HG02763 (cell line): Measurements from ENCODE around the gene TMEM120B.
"Not testable (repeated sequence)": the region's sequence is repeated elsewhere in the genome, so short reads cannot be mapped to it uniquely, and the experiment has no call there.

Experiments used
- ATAC-seq: cut with Tn5 transposase; IDR thresholded peaks from one replicate; pipeline ENCODE4 v1.9.1; 2021; ENCODE audit warnings: mild to moderate bottlenecking, moderate library complexity; ENCODE audit not compliant: unreplicated experiment

Gene TMEM120B

DNA sequence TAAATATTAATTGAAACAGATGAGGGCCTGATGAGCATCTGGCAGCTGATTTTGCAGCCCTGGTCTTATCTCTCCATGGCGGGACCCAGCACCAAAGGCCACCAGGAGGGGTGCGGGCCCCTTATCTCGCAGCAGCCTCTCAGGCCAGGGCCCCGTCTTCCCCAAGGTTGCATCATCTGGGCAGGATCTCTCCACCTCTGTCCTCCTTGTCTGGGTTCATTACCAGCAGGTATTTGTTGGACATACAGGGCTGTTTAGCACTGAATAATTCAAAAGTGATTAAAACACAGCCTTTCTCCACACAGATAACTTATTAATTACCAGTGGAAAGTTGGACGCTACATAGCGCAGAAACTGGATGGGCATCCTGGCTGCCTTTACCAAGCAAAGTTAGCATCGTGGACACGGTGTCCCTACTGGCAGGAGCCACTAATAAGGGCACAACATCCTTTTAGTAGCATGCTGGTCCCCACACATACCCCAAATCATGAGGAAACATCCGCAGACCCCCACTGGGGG lies 25.8 kb downstream of the TMEM120B start:
- no peak for ATAC-seq

DNA sequence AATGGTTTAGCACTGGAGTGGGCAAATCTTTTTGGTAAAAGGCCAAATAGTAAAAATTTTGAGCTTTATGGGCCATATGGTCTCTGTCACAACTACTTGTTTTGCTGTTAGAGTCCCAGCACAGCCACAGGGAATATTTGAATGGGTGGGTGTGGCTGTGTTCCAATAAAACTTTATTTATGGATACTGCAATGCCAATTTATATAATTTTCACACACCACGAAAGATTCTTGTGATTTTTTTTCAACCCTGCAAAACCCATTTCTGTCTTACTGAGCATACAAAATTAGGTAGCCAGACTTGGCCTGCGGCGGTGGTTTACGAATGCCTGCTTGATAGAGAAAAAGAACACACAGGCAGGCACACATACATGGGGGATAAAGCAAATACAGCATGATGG lies 28.3 kb downstream of the TMEM120B start:
- no peak for ATAC-seq

DNA sequence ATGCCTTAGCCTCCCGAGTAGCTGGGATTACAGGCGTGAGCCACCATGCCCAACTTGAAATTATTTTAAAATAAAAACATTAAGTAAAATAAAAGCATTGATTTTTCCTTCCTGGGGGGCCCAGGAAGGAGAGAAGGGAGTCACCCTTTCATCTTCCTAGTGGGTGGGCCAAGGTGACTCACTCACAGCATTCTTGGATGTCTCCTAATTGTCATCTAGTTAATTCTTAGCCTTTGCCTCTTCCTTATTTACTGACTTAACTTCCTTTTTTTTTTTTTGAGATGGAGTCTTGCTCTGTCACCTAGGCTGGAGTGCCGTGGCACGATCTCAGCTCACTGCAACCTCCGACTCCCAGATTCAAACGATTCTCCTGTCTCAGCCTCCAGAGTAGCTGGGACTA lies 29.2 kb downstream of the TMEM120B start:
- no peak for ATAC-seq

DNA sequence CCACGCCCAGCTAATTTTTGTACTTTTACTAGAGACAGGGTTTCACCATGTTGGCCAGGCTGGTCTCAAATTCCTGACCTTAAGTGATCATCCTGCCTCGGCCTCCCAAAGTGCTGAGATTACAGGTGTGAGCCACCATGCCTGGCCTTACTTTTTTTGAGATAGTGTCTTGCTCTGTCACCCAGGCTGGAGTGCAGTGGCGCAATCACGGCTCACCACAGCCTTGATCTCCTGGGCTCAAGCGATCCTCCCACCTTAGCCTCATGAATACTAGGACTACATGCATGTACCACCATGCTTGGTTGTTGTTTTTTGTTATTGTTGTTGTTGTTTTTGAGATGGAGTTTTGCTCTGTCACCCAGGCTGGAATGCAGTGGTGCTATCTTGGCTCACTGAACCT lies 33.0 kb downstream of the TMEM120B start:
- not testable (repeated sequence) for ATAC-seq

DNA sequence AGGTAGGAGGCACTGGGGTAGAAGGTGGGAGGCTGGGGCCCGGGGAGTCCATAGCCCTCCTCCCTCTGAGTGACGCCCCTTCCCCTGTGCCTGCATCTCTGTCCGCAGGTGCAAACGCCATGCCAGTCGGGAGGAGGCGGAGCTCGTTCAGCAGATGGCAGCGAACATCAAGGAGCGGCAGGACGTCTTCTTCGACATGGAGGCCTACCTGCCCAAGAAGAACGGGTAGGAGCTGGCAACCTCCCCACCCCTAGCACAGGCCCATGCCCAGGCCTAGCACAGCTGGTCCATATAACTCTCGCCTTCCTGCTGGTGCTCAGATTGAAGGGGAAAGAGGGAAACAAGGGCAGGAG lies 35.6 kb downstream of the TMEM120B start:
- no peak for ATAC-seq

DNA sequence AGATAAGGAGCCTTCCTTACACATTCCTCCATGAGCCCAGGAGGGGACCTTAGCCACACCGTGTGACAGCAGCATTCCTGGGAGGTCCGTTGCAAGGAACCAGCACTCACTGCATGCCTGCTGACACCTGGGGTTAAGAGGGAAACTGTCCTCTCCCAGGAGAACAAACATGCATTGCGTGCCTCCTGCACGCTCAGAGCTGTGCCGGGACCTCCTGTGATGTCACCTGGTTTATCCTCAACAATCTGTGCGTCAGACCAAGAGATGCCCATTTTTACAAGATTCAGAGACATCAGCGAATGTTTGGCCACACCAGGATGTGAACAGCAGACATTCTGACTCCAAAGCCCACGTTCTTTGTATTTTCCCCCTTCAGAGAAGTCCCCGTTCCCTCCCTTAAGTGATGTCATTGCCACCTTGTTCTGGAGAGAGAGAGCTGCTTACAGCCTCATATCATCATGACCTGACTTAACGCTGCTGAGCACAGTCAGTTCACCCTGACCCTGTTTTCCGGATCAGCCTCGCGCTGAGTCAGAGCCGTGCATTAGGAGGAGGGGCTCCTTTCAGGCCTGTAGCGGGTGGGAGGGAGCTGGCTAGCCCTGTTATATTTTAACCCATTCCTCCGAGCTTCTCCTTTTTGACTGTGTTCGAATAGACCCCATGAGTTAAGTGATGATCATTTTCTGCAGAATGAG lies 36.2 kb downstream of the TMEM120B start:
- no peak for ATAC-seq

DNA sequence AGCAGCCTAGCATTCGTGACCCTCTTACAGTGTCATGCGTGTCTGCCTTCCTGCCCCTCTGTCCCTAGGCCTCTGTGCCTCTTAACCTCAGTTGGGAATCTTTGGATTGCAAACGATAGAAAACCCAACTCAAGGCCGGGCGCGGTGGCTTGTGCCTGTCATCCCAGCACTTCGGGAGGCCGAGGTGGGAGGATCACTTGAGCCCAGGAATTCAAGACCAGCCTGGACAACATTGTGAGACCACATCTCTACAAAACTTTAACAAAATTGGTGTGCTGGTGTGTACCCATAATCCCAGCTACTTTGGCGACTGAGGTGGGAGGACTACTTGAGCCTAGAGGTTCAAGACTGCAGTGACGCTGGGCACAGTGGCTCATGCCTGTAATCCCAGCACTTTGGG lies 36.7 kb downstream of the TMEM120B start:
- ATAC-seq, result no peak

DNA sequence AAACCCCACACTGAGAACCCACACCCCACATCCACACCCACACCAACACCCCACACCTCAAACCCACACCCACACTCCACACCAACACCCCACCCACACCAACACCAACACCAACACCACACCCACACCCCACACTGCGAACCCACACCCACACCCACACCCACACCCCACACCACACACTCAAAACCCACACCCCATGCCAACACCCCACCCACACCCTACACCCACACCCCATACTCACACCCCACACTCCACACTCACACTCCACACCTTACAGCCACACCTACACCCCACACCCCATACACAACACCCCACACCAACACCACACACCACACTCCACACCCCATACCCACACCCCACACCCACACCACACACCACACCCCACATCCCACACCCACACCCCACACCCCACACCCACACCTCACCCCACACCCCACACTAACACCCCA lies 38.0 kb downstream of the TMEM120B start:
- no peak for ATAC-seq

DNA sequence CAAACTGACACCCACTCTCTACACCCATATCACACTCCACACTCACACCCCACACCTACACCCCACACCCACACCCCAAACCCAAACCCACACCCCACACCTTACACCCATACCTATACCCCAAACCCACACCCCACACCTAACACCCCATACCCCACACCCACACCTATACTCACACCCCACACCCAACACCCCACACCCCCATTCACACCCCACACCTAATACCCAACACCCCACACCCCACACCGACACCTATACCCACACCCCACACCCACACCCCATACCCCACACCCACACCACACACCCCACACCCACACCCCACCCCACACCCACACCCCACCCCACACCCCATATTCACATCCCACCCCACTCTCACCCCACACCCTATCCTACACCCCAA lies 38.5 kb downstream of the TMEM120B start:
- ATAC-seq, result no peak

DNA sequence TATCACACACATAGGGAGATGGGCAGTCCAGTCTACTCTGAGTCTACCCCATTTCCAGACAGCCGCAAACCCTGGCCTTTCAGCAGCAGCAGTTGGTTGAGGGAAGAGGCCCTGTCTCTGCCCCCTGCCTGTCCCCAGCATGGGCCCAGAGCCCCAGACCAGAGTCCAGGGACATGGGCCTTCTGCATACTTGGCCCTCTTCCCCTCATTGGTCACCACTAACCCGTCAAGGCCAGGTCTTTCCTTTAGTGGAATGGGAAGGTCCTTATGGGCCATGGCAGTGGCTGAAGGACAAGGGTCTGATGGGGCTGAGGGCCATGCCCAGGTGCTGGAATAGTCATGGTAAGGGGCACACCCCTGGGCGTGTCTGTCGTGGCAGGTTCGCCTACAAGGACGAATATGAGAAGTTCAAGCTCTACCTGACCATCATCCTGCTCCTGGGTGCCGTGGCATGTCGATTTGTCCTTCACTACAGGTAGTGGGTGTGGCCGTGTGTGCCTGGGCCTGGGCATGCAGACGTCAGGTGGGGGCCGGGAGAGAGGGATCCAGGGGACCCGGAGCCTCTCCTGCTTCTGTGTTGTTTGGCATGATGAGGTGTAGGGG lies 39.3 kb downstream of the TMEM120B start:
- ATAC-seq, result no peak

DNA sequence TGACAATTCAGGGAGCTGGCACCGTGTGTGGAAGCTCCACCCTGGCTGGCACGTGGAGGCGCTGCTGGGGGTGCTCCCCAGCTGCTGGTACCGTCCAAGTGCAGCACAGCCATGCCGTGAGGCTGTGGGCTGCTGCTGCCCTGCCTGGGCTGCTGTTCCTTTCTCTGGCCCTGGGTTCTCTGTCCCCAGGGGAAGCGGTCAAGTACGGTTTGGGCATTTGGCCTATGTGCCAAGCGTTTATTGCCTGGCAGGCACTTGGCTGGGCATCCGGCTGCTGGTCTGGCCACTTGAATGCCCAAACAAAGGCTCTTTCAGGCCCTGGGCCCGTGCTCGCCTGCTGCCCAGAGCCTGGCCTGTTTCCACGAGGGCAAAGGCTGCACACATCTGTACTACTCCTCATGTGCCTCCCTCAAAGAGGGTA lies 41.3 kb downstream of the TMEM120B start:
- no peak for ATAC-seq

DNA sequence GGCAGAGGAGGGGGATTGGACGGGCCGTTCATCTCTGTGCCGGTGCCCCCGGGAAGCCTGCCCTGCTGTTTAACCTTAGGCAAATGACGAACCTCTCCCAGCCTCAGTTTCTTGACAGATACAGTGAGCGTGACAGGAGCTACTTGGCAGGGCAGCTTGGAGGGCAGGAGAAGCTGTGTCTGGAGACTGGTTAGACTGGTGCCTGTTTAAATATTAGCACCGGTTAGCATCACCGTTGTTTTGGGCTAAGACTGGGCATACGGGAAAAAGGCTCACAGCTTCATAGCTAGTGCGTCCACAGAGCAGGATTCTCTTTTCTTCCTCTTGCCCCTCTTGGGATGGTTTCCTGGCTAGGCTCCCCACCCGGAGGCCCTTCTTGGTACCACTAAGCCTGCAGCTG lies 42.3 kb downstream of the TMEM120B start:
- no peak for ATAC-seq

DNA sequence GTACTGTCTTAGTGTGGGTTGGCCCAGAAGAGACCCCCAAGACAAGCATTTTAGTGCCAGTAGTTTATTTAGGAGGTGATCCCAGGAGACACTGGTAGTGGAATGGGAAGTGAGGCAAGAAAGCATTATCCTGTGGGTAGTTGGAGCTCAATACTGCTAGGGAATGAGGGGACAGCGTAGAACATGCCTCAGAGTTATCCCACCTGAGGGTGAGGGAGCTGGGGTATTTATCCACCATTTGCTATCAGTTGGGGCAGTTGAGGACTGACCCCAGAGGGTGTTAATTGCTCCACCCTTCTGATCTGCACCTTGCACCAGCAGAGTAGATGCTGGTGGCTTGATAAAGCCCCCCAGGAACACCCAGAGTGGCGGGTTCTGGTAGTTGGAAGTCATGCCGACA lies 43.0 kb downstream of the TMEM120B start:
- no peak for ATAC-seq

DNA sequence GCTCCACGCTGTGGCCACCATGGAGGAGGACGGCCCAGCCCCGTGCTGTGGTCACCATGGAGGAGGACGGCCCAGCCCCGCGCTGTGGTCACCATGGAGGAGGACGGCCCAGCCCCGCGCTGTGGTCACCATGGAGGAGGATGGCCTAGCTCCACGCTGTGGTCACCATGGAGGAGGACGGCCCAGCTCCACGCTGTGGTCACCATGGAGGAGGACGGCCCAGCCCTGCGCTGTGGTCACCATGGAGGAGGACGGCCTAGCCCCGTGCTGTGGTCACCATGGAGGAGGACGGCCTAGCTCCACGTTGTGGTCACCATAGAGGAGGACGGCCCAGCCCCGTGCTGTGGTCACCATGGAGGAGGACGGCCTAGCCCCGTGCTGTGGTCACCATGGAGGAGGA lies 46.0 kb downstream of the TMEM120B start:
- ATAC-seq, result not testable (repeated sequence)

DNA sequence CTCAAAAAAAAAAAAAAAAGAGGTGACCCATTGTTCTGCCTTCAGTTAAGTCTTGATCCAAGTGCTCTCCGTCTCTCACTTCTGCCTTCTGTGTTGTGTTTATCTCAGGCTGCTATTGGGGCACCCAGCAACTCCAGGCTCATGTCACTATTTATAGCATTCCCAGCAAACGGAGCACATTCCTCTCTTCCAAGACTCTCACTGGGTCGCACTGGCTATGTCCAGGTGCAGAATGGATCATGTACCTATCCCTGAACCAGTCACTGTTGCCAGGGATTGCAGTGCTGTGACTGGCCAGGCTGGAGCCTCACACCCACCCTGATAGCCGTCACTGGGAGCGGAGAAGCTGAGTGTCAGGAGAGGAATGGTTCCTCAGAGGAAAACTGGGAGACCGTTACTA lies 49.7 kb downstream of the TMEM120B start:
- no peak for ATAC-seq

DNA sequence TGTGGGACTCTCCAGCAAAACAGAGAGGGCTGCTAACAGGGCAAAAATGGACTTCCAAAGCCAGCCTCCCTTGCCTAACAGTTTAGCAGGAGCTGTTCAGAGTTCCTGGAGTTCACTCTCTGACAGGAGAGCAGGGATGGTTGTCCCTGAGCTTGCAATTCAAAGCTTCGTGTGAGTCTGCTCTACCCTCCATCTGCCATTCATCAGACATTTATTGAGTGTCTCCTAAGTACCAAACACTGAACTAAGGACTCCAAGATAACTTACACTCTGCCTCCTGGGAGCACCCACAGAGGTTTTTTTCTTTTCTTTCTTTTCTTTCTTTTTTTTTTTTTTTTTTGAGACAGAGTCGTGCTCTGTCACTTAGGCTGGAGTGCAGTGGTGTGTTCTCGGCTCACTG lies 52.3 kb downstream of the TMEM120B start:
- ATAC-seq, result no peak

DNA sequence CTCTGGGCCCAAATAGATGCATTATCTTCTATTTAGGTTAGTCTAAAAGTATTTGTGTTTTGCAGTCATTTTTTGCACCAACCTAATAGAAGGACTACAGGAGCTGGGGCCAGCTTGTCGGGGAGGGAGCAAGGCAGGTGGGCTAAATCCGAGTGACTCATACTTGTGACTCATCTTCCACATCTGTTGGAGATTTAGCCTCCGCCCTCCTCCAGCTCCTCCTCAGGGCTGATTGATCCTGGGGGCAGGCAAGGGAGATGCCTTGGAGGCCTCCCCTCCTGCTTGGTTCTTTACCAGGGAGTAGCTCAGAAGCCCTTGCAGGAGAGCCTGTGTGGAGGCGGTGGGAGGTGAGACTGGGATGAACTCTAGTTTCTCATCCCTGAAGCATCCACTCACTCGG lies 53.0 kb downstream of the TMEM120B start:
- ATAC-seq, result no peak

DNA sequence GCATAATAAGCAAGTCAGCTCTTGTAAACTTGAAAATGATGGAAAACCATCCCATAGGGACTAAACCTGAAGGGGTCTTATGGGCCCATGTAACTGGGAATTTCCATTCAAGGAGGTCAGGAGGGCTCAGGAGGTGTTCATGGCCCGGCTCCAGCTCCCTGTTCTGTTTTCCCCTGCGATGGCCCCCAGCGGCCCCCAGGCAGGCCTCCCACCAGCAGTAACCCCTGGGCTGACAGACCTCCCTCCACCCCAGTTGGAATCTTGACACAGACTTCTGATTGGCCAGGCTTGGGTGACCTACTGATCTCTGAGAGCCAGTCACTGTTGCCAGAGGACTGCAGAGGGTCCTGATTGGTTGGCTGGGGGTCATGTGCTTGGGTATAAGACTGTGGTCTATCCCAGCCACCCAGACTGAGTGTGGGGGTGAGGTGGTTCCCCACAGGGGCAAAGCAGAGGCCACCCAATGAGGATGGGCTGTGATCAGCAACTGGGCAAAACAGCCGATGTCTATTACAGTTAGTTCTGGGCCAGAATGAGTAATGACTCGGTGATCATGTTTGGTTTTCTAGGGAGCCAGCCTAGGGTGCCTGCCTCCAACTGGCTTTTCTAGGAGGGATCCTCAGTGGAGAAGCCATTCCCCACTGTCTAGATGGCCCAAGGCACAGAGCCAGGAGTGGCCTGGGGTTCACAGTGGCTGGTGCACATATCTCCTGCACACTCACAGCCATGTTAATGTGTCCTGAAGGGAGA lies 53.9 kb downstream of the TMEM120B start:
- no peak for ATAC-seq

DNA sequence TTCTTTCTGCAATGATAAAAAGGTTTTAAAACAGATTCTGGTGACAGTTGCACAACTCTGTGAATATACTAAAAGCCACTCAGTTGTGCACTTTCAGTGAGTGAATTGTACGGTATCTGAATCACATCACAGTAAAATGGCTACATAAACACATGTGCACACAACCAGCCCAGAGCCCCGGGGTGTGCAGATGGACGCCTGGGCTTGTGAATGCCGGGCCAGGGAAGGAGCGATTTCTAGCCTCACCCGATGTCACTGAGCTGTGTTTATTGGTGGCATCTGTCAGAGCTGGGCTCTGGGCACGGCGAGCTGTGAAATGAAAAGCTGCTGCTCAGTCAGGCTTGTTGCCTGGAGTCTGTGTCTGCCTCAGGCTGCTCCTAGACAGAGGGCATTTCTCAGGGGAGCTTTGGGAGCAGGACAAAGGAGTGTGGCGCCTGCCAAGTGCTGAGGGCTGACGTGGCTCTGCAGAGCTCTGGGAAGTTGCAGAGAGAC lies 55.0 kb downstream of the TMEM120B start:
- ATAC-seq, result no peak

DNA sequence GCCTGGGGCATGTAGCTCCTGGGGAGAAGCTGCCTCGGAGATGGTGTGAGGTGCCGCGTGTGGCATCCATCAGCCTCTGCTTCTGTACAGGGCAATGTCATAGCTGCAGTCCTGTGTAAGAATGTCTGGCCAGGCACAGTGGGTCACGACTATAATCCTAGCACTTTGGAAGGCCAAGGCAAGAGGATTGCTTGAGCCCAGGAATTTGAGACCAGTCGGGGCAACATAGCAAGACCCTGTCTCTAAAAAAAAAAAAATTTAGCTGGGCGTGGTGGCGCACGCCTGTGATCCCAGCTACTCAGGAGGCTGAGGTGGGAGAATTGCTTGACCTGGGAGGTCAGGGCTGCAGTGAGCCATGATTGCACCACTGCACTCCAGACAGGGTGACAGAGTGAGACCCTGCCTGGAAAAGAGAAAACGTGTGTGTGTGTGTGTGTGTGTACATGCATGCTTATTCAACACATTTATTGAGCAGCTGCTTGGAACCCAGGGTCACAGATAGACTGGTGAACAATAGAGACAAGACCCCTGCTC lies 56.8 kb downstream of the TMEM120B start:
- no peak for ATAC-seq

DNA sequence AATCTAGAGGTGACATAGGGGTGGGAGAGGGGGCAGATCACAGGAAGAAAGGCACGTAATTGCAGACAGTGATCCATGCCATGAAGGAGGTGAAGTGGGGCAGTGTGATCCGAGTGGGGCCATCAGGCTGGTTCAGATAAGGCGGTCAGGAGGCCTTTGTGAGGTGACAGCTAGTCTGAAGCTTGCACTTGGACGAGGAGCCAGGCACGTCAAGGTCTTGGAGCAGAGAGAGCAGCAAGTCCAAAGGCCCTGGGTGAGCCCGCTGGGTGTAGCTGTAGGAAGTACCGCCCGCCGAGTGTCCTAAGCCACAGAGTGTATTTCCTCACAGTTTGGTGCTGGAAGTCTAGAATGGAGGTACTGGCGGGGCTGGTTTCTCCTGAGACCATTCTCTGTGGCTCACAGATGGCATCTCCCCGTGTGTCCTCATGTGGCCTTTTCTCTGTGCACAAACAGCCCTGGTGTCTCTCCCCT lies 57.3 kb downstream of the TMEM120B start:
- no peak for ATAC-seq
